NB4 (cell line): ENCODE data around the gene TULP4.
"Not testable (repeated sequence)": the region's sequence is repeated elsewhere in the genome, so short reads cannot be mapped to it uniquely, and the experiment has no call there.

Experiments
- DNase-seq: peaks from one replicate; pipeline ENCODE4 v3.0.0; 2010; ENCODE audit warnings: low read depth
- H3K4me3 ChIP-seq: one replicate; pipeline ENCODE4 v1.5.1; 2011; ENCODE audit warnings: mild to moderate bottlenecking, low read depth, low read length, moderate library complexity
- MAX ChIP-seq: IDR thresholded peaks from 2 replicates; pipeline ENCODE4 v1.6.1; 2011; ENCODE audit warnings: low read depth, low read length
- MYC ChIP-seq: IDR thresholded peaks from 2 replicates; pipeline ENCODE4 v1.6.1; 2011; ENCODE audit warnings: low read depth, low read length
- POLR2A ChIP-seq: IDR thresholded peaks from 2 replicates; pipeline ENCODE4 v1.6.1; 2011; ENCODE audit warnings: mild to moderate bottlenecking; ENCODE audit not compliant: insufficient read length; ENCODE audit errors: extremely low read depth
- TF ChIP-seq, protein P1 (sequence below): IDR thresholded peaks from one replicate; pipeline ENCODE4 v1.5.1; 2012; ENCODE audit warnings: low read depth, low read length

TULP4 gene

DNA sequence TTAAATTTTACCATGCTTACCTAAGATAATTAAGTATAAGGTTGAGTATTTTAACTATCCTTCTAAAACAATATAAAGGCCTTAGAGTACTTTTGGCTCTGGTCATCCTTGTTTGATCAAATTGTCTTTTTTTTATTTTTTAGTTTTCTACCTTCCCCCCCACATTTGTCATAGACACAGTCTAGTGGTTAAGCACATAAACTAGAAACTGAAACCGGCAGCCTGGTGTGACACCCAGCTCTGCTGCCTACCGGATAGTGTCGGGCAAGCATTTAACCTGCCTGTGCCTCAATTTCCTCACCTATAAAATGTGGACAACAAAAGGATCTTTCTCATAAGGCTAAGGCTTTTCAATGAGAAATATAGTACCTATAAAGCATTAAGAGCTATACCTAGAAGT is 21.6 kb upstream of the TULP4 start:
- TF ChIP-seq, protein P1, sequence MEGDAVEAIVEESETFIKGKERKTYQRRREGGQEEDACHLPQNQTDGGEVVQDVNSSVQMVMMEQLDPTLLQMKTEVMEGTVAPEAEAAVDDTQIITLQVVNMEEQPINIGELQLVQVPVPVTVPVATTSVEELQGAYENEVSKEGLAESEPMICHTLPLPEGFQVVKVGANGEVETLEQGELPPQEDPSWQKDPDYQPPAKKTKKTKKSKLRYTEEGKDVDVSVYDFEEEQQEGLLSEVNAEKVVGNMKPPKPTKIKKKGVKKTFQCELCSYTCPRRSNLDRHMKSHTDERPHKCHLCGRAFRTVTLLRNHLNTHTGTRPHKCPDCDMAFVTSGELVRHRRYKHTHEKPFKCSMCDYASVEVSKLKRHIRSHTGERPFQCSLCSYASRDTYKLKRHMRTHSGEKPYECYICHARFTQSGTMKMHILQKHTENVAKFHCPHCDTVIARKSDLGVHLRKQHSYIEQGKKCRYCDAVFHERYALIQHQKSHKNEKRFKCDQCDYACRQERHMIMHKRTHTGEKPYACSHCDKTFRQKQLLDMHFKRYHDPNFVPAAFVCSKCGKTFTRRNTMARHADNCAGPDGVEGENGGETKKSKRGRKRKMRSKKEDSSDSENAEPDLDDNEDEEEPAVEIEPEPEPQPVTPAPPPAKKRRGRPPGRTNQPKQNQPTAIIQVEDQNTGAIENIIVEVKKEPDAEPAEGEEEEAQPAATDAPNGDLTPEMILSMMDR, result no peak
- DNase-seq, result no peak
- H3K4me3 ChIP-seq, result no peak overlapping the region

DNA sequence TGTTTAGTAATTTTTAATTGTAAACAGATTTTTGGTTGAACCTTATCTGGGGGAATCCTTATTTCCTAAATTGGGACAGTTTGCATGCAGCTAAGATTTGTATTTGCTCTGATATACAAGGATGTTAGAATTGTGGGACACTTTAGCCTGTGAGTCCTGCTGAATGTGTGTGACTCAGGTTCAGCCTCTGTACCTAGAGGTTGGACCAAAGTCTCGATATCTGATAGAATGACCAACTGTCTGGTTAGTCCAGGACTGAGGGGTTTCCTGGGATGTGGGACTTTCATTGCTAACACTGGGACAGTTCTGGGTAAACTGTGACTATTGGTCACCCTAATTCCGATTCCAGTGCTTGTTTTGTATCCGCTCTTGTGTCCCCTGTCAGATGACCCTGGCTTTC is 20.2 kb upstream of the TULP4 start:
- no peak overlapping the region for H3K4me3 ChIP-seq
- TF ChIP-seq, protein P1, result no peak
- no peak for TF ChIP-seq POLR2A
- no peak for TF ChIP-seq MAX
- no peak for TF ChIP-seq MYC
- no peak for DNase-seq

GRCh38 chr6:158293122-158293521 is 19.1 kb upstream of the TULP4 start:
- H3K4me3 ChIP-seq, result no peak overlapping the region
- DNase-seq, result peak; percentile 30
- no peak for TF ChIP-seq MYC
- no peak for TF ChIP-seq MAX
- no peak for TF ChIP-seq POLR2A
- TF ChIP-seq, protein P1, result no peak

DNA sequence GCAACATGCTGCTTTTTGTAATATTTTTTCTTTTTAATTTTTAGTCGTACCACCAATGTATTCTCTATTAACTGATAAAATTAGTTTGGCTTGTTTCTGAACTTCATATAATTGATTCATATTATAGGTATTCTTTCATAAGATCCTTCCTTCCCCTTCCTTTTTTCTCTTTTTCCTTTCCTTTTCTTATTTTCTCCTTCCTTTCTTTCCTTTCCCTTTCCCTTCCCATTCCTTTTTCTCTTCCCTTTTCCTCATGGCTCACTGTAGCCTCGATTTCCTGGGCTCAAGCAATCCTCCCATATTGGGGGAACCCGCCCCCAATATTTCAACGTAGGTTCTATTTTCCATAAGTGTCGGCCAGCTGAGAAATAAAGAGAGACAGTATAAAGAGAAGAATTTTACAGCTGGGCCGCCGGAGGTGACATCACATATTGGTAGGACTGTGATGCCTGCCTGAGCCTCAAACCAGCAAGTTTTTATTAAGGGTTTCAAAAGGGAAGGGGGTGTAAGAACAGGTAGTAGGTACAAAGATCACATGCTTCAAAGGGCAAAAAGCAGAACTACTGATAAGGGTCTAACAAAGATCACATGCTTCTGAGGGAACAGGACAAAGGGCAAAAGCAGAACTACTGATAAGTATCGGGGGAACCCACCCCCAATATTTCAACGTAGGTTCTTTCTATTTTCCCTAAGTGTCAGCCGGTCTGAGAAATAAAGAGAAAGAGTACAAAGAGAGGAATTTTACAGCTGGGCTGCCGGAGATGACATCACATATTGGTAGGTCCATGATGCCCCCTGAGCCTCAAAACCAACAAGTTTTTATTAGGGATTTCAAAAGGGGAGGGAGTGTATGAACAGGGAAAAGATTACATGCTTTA is 16.1 kb upstream of the TULP4 start:
- DNase-seq, H3K4me3 ChIP-seq: not testable (repeated sequence)

GRCh38 chr6:158296854-158297324 is 15.4 kb upstream of the TULP4 start:
- not testable (repeated sequence) for H3K4me3 ChIP-seq, DNase-seq

DNA sequence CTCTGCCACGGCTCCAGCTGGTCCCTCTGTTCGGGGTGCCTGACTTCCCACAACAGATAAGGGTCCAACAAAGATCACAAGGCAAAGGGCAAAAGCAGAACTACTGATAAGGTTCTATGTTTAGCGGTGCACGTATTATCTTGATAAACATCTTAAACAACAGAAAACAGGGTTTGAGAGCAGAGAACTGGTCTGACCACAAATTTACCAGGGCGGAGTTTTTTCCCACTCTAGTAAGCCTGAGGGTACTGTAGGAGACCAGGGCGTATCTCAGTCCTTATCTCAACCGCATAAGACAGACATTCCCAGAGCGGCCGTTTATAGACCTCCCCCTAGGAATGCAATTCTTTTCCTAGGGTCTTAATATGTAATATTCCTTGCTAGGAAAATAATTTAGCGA is 14.6 kb upstream of the TULP4 start:
- not testable (repeated sequence) for DNase-seq, H3K4me3 ChIP-seq

GRCh38 chr6:158300306-158301143 is 11.7 kb upstream of the TULP4 start:
- not testable (repeated sequence) for DNase-seq, H3K4me3 ChIP-seq

- DNase-seq, H3K4me3 ChIP-seq: not testable (repeated sequence)
Observed at GRCh38 chr6:158301561-158301960, 10.7 kb upstream of the TULP4 start.

GRCh38 chr6:158302195-158302796 is 10.0 kb upstream of the TULP4 start:
- H3K4me3 ChIP-seq, DNase-seq: not testable (repeated sequence)
